Activated gamma-delta T cell treated with Interleukin-2 at 50 U/mL for 16 hours (primary cell): Measurements from ENCODE around the gene ABCA4.

Source experiments
- DNase-seq: peaks from one replicate; pipeline ENCODE4 v3.0.0-alpha.2; 2020

Gene ABCA4

GRCh38 chr1:94121411-94121821, 468 bp upstream of the ABCA4 start:
- DNase-seq: no peak

- DNase-seq: no peak
These were observed 412 bp downstream of the ABCA4 start for GRCh38 chr1:94120570-94120901.

- no peak for DNase-seq
These were observed 965 bp downstream of the ABCA4 start for GRCh38 chr1:94119796-94120569.

- no peak for DNase-seq
These were observed 1.6 kb downstream of the ABCA4 start for GRCh38 chr1:94119306-94119705.

GRCh38 chr1:94118471-94118870, 2.5 kb downstream of the ABCA4 start:
- DNase-seq: no peak

- DNase-seq: no peak
These were observed 2.9 kb downstream of the ABCA4 start for GRCh38 chr1:94118013-94118412.

- no peak for DNase-seq
These were observed 3.6 kb downstream of the ABCA4 start for GRCh38 chr1:94117259-94117851.

- DNase-seq: no peak
These were observed 5.0 kb downstream of the ABCA4 start for GRCh38 chr1:94115900-94116436.

- no peak for DNase-seq
These were observed 5.6 kb downstream of the ABCA4 start for GRCh38 chr1:94115254-94115899.

GRCh38 chr1:94113589-94114226, 7.2 kb downstream of the ABCA4 start:
- no peak for DNase-seq

- no peak for DNase-seq
These were observed 9.1 kb downstream of the ABCA4 start for GRCh38 chr1:94111879-94112278.

GRCh38 chr1:94110946-94111740, 9.8 kb downstream of the ABCA4 start:
- DNase-seq: no peak

- DNase-seq: no peak
These were observed 10.8 kb downstream of the ABCA4 start for GRCh38 chr1:94110021-94110761.

GRCh38 chr1:94109478-94109877, 11.5 kb downstream of the ABCA4 start:
- DNase-seq: no peak

- DNase-seq: no peak
These were observed 13.8 kb downstream of the ABCA4 start for GRCh38 chr1:94107141-94107540.

- no peak for DNase-seq
These were observed 14.2 kb downstream of the ABCA4 start for GRCh38 chr1:94106716-94107115.

- DNase-seq: no peak
These were observed 14.9 kb downstream of the ABCA4 start for GRCh38 chr1:94105957-94106529.

- DNase-seq: no peak
These were observed 15.4 kb downstream of the ABCA4 start for GRCh38 chr1:94105581-94105952.

GRCh38 chr1:94104776-94105580, 16.0 kb downstream of the ABCA4 start:
- no peak for DNase-seq

GRCh38 chr1:94104127-94104684, 16.7 kb downstream of the ABCA4 start:
- DNase-seq: no peak
